ENCODE data around the gene LAMTOR5. TPM values are rescaled to one million over a fixed set of nuclear protein-coding genes. Genes with fewer than 3 reads are reported as not detected.

LAMTOR5 gene
- total and polyA plus RNA-seq, 3 donors from 2014 or later = 75.4 to 179 (median 88.8) TPM

DNA sequence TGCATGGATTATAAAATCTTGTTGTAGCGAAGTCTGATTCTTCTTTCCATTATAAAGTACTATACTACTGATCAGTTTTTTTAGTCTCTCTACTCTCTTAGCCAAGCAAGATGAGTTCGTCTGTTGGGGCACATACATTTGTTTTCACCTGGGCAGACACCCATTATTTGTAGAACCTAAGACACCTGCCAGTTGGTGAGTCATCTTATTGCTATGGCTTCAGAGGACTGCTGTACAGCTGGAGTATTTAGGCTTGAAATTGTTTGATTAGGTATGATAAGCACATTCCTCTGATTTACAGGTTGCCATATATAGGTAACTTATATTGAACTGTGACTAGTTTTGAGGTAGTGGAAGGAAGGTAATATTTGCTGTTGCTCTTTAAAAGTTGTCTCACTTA lies 51.1 kb downstream of the LAMTOR5 start:
- Histone ChIP-seq H3K36me3 (ENCODE audit: low read depth, missing control alignments) (no peaks in the 10 kb centered on the region), H3K4me3 (no peak overlapping the region), H3K4me1 (no peaks in the 10 kb centered on the region), H3K9me3 (no peaks in the 10 kb centered on the region), H3K27me3 (no peaks in the 10 kb centered on the region), H3K27ac (no peak overlapping the region)
- TF ChIP-seq, protein P1, sequence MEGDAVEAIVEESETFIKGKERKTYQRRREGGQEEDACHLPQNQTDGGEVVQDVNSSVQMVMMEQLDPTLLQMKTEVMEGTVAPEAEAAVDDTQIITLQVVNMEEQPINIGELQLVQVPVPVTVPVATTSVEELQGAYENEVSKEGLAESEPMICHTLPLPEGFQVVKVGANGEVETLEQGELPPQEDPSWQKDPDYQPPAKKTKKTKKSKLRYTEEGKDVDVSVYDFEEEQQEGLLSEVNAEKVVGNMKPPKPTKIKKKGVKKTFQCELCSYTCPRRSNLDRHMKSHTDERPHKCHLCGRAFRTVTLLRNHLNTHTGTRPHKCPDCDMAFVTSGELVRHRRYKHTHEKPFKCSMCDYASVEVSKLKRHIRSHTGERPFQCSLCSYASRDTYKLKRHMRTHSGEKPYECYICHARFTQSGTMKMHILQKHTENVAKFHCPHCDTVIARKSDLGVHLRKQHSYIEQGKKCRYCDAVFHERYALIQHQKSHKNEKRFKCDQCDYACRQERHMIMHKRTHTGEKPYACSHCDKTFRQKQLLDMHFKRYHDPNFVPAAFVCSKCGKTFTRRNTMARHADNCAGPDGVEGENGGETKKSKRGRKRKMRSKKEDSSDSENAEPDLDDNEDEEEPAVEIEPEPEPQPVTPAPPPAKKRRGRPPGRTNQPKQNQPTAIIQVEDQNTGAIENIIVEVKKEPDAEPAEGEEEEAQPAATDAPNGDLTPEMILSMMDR (IDR thresholded peaks at IDR 0.05) = no peak
- no peak for TF ChIP-seq POLR2A (IDR thresholded peaks at IDR 0.05)
- DNase-seq = no peak
- intact Hi-C loops (cut with DNase I; ENCODE audit: low total_unique reads) = no loop called here
- WGBS, 2 donors = 84 to 92% methylated on average over 2 of the region's 2 CpGs

DNA sequence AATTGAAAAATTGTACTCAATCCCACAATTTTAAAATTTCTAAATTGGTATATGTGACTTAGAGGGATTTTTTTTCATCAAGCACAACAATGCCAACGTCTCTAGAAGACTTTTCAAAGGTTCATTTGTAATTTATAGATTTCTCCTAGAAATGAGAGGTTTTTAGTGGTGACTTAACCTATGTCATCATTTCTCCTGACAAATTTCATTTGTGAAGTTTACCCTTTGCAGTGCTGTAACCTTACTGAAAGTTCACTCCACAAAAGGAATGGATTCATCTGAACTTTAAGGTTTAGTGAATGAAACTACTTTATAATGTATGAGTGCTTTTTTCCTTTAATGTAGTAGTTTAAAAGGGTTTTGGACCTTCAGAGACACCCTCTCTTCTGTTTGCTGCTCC lies 52.2 kb downstream of the LAMTOR5 start:
- 66 to 69% methylated on average over 1 of the region's 1 CpG for WGBS, 2 donors
- intact Hi-C loops (cut with DNase I; ENCODE audit: low total_unique reads) = no loop called here
- Histone ChIP-seq H3K36me3 (ENCODE audit: low read depth, missing control alignments) (no peaks in the 10 kb centered on the region), H3K4me1 (no peaks in the 10 kb centered on the region), H3K27ac (no peak overlapping the region), H3K27me3 (no peaks in the 10 kb centered on the region), H3K9me3 (no peaks in the 10 kb centered on the region), H3K4me3 (no peak overlapping the region)
- TF ChIP-seq POLR2A (IDR thresholded peaks at IDR 0.05) = no peak
- TF ChIP-seq, protein P1 (IDR thresholded peaks at IDR 0.05) = no peak
- no peak for DNase-seq

Other genes starting within 250 kb of the LAMTOR5 start
- 10 to 100 TPM; 21.7 to 24.8 TPM for gene KCNC4, start 197.4 kb downstream of the LAMTOR5 start, total RNA-seq
- gene KCNC4, start 197.4 kb downstream of the LAMTOR5 start, polyA plus RNA-seq (ENCODE audit: insufficient read depth, low read depth, low replicate concordance) = 9.5 TPM
- gene RBM15, start 68.3 kb downstream of the LAMTOR5 start, total RNA-seq = 10 to 100 TPM; 72.8 to 80.2 TPM
- gene RBM15, start 68.3 kb downstream of the LAMTOR5 start, polyA plus RNA-seq (ENCODE audit: insufficient read depth, low read depth, low replicate concordance) = 22.2 TPM
- gene SLC16A4, start 16.7 kb downstream of the LAMTOR5 start, total RNA-seq = 1 to 10 TPM; 5.8 to 8.2 TPM
- 17.4 TPM for gene SLC16A4, start 16.7 kb downstream of the LAMTOR5 start, polyA plus RNA-seq (ENCODE audit: insufficient read depth, low read depth, low replicate concordance)
- gene PROK1, start 43.5 kb upstream of the LAMTOR5 start, total RNA-seq = 10 to 100 TPM; 50.4 to 70.6 TPM
- gene PROK1, start 43.5 kb upstream of the LAMTOR5 start, polyA plus RNA-seq (ENCODE audit: insufficient read depth, low read depth, low replicate concordance) = 85.5 TPM
- gene KCNA10, start 111.5 kb upstream of the LAMTOR5 start, total RNA-seq = under 1 TPM in 1 of 2 donors, not detected in 1; 0.50 TPM
- gene KCNA10, start 111.5 kb upstream of the LAMTOR5 start, polyA plus RNA-seq (ENCODE audit: insufficient read depth, low read depth, low replicate concordance) = 0.21 TPM
- 1 to 10 TPM; 6.1 TPM for gene KCNA2, start 198.7 kb upstream of the LAMTOR5 start, total RNA-seq
- gene KCNA2, start 198.7 kb upstream of the LAMTOR5 start, polyA plus RNA-seq (ENCODE audit: insufficient read depth, low read depth, low replicate concordance) = 3.7 TPM